GM12872 (cell line): ENCODE data around the gene EIF2S2.

ENCODE experiments used
- TF ChIP-seq, protein P1 (sequence below): IDR thresholded peaks from 3 replicates; pipeline ENCODE4 v1.5.1; 2011; ENCODE audit warnings: low read depth, mild to moderate bottlenecking, low read length, moderate library complexity; ENCODE audit not compliant: insufficient read depth

EIF2S2 gene

DNA sequence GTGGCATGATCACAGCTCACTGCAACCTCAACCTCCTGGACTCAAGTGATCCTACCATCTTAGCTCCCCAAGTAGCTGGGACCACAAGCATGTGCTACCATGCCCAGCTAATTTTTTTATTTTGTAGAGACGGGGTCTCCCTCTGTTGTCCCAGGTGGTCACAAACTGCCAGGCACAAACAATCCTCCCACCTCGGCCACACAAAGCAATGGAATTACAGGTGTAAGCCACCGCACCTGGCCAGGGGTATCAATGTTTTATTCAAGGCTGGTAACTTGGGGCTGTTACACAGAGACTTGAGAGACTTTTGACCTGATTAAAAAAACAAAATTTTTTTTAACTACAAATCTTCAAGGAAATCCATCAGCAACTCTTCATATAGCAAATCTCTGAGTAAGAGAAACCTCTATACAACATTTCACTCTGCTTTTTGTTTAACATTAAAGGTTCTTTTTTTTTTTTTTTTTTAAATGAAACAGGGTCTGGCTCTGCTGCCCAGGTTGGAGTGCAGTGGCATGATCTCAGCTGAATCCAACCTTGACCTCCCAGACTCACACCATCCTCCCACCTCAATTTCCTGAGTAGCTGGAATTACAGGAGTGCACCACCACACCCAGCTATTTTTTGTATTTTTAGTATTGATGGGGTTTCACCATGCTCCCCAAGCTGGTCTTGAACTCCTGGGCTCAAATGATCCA, 5.9 kb downstream of the EIF2S2 start:
- TF ChIP-seq, protein P1, sequence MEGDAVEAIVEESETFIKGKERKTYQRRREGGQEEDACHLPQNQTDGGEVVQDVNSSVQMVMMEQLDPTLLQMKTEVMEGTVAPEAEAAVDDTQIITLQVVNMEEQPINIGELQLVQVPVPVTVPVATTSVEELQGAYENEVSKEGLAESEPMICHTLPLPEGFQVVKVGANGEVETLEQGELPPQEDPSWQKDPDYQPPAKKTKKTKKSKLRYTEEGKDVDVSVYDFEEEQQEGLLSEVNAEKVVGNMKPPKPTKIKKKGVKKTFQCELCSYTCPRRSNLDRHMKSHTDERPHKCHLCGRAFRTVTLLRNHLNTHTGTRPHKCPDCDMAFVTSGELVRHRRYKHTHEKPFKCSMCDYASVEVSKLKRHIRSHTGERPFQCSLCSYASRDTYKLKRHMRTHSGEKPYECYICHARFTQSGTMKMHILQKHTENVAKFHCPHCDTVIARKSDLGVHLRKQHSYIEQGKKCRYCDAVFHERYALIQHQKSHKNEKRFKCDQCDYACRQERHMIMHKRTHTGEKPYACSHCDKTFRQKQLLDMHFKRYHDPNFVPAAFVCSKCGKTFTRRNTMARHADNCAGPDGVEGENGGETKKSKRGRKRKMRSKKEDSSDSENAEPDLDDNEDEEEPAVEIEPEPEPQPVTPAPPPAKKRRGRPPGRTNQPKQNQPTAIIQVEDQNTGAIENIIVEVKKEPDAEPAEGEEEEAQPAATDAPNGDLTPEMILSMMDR = no peak

DNA sequence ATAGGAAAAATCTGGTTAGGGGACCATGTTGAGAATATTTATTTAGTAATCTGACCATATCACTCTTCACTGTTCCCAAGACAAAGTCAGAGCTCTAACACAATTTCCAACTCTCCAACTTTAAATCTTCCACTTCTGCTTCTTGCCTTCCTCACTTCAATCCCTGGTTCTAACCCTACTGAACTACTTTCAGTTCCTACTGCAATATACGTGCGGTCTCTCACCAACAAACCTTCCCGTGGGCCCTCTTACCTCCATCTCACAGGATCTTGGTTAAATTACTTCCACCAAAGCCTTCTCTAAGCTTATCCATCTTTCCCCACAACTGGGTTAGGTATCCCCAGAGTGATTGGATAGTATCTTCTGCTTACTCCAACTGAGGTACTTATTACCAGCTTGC, 8.0 kb downstream of the EIF2S2 start:
- TF ChIP-seq, protein P1 = no peak

DNA sequence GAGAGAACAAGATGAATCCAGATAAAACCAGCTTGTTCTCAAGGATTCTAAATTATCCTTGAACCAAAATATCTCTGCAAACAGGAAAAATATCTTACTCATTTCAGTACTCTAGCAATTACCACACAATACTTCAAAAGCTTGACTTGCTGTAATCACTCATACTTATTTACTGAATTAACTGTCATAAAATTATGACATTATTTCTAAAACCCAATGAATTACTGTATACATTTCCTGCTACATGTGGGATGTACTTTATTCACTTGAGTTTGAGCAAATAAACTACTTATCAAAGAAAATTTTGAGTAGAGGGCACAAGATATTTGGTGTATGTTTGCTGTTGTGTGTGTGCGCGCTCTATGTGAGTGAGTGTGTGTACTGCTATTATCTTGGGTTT, 9.7 kb downstream of the EIF2S2 start:
- TF ChIP-seq, protein P1 = no peak

DNA sequence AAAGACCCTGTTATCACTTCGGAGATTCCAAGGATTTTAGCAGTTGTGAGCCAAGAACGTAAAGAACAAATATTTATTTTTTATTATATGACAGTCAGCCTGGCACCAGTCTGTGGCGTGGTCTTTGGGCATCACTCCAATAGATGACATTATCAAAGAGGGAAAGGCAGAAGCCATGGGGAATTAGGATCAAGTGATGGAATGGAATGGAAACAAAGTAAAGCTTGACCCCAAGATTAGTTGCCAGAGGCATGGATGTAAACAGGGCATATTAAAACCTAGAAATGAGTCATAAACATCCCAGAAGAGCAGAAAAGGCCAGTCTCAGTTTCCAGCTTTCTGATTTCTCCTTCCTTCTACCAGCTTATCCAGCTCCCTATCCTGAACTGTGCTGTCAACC, 11.5 kb downstream of the EIF2S2 start:
- TF ChIP-seq, protein P1 = no peak

DNA sequence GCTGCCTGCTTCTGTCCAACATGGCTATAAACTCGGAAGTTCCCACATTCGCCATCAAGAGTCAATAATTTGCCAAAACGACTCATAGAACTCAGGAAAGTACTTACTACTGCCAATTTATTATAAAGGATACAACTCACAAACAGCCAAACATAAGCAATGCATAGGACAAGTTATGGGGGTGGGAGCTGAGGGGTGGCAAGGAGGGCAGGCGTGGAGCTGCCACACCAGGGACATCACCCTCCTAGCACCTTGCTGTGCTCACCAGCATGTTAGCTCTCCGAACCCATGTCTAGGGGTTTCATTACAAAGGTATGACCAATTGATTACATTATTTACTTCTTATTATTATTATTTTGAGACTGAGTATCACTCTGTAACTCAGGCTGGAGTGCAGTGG, 12.4 kb downstream of the EIF2S2 start:
- TF ChIP-seq, protein P1 = no peak

DNA sequence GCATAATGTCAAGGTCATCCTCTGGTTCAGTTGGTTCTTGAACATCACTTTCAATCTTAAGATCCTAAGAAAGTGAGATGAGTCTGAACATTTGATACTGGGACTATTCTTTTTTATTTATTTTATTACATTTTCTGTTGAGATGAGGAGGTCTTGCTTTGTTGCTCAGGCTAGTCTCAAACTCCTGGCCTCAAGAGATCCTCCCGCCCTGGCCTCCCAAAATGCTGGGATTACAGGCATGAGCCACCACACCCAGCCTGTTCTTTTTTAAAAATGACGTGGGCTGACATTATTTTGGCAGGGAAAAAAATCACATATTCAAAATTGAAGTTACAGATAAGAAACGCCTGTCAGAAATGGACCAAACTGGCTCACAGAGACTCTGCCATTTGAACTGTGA, 13.5 kb downstream of the EIF2S2 start:
- TF ChIP-seq, protein P1 = no peak

DNA sequence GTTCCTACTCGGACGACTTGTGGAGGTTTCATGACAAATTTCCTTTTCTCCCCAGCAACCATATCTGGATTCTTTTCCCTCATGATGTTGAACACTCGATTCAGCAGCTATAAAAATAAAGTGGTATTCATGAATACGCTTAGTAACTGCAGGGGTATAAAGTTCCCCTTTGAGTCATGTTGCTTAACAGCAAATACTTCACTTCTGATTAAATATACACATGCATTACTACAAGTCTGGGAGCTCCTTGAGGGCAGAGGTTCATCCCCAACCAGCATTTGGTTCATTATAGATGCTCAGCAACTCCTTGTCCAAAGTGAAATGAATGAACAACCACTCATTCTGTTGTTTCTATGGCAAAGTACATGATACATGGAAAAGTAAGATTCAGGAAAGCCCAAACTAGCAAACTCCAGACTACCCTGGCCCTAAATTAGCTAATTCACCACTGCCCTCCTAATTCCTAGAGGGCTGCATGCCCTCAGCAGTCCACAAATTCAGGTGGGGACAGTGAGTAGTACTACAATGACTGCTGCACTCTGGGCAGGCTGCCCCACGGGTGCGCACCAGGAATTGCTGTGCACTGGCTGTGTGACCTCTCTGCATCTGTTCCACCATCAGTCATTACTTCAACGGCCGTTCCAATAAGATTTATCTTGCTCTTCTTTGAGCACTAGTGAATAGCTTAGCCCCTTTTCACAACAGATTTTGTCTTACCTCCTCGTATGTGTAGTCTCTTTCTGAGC, 15.2 kb downstream of the EIF2S2 start:
- TF ChIP-seq, protein P1 = no peak
